OCI-LY7 (cell line): ENCODE data around the gene CCDC12. TPM values are rescaled to one million over a fixed set of nuclear protein-coding genes. Genes with fewer than 3 reads are reported as not detected.

ENCODE experiments used
- BruUV-seq: library from RNA; stranded (reverse); fragments of 400-500 nt; replicated peaks from 2 replicates; lab custom pipeline; 2021; lab: Mats Ljungman, UMichigan
- CTCF ChIA-PET: fragments of 300-600 bp; sonication (Branson Sonifier 250); formaldehyde crosslinking; loops from one replicate; lab custom pipeline; 2022; ENCODE audit warnings: antibody characterized with exemption; ENCODE audit not compliant: unreplicated experiment; lab: Charles Lee
- POLR2A ChIA-PET: fragments of 300-600 bp; sonication (Branson Sonifier 250); formaldehyde crosslinking; loops from one replicate; lab custom pipeline; 2022; ENCODE audit warnings: antibody characterized with exemption; lab: Charles Lee
- DNase-seq: peaks from one replicate; pipeline ENCODE4 v3.0.0-alpha.2; 2015; ENCODE audit warnings: low spot score
- H2AFZ ChIP-seq: fragments of 200-600 bp; sonication (generic), shearing (Covaris generic); 2 replicates; pipeline ENCODE4 v1.6.1; 2014; ENCODE audit warnings: mild to moderate bottlenecking, antibody characterized with exemption, low read length, moderate library complexity
- H3K27ac ChIP-seq: fragments of 200-600 bp; sonication (generic); 2 replicates; pipeline ENCODE4 v1.5.1; 2014; ENCODE audit warnings: mixed run types, low read depth, mild to moderate bottlenecking, moderate library complexity, low read length, inconsistent platforms; ENCODE audit not compliant: poor library complexity, severe bottlenecking
- H3K36me3 ChIP-seq: fragments of 200-600 bp; sonication (generic); 2 replicates; pipeline ENCODE4 v1.6.1; 2014; ENCODE audit warnings: mild to moderate bottlenecking, antibody characterized with exemption, low read length, moderate library complexity, mixed read lengths; ENCODE audit not compliant: insufficient read depth
- H3K4me1 ChIP-seq: fragments of 200-600 bp; sonication (generic); 2 replicates; pipeline ENCODE4 v1.5.1; 2014; ENCODE audit warnings: mild to moderate bottlenecking, low read length; ENCODE audit not compliant: insufficient read depth, poor library complexity, severe bottlenecking
- H3K4me2 ChIP-seq: fragments of 200-600 bp; sonication (generic); 2 replicates; pipeline ENCODE4 v1.6.1; 2014; ENCODE audit warnings: mild to moderate bottlenecking, low read length
- H3K4me3 ChIP-seq: fragments of 200-600 bp; sonication (generic); 2 replicates; pipeline ENCODE4 v1.5.1; 2014; ENCODE audit warnings: mild to moderate bottlenecking, low read depth, low read length; ENCODE audit not compliant: poor library complexity, severe bottlenecking
- H3K79me2 ChIP-seq: fragments of 200-600 bp; sonication (generic); 2 replicates; pipeline ENCODE4 v1.6.1; 2016; ENCODE audit warnings: low read depth, mild to moderate bottlenecking, low read length, moderate library complexity, mixed read lengths; ENCODE audit not compliant: insufficient read depth
- H3K9me2 ChIP-seq: fragments of 200-600 bp; sonication (generic); 2 replicates; pipeline ENCODE4 v1.6.1; 2016; ENCODE audit warnings: mild to moderate bottlenecking, low read length, mixed read lengths; ENCODE audit not compliant: insufficient read depth
- H3K9me3 ChIP-seq: fragments of 200-600 bp; sonication (generic); 2 replicates; pipeline ENCODE4 v1.6.1; 2014; ENCODE audit warnings: mild to moderate bottlenecking, mixed run types, low read length, mixed read lengths
- H4K20me1 ChIP-seq: fragments of 200-600 bp; sonication (generic); 2 replicates; pipeline ENCODE4 v1.6.1; 2014; ENCODE audit warnings: mild to moderate bottlenecking, antibody characterized with exemption, low read length, moderate library complexity, mixed read lengths; ENCODE audit not compliant: insufficient read depth
- CTCF ChIP-seq: fragments of 200-600 bp; sonication (generic); conservative IDR thresholded peaks from 2 replicates; pipeline ENCODE4 v1.5.1; 2014; ENCODE audit warnings: mild to moderate bottlenecking, antibody characterized with exemption, low read length, moderate library complexity, mixed read lengths
- EZH2phosphoT487 ChIP-seq: fragments of 200-600 bp; sonication (generic); IDR thresholded peaks from 2 replicates; pipeline ENCODE4 v1.6.1; 2018; ENCODE audit warnings: low read depth, borderline replicate concordance, mild to moderate bottlenecking, mixed run types, antibody characterized with exemption, low read length, moderate library complexity, mixed read lengths
- intact Hi-C: fragments of 100-400 bp; cut with micrococcal nuclease; formaldehyde crosslinking; loops from one replicate; pipeline ENCODE4 v1.10.0; 2022; ENCODE audit not compliant: unreplicated experiment
- total RNA-seq, 2 experiments: library from RNA; depleted of rRNA in 1 of 2; stranded (reverse); fragments of >200 nt in 1 of 2; shearing (Covaris generic) in 1 of 2; gene quantifications; 2 replicates each; pipeline ENCODE4 v1.2.3, GENCODE V29; 2014 to 2022

CCDC12 gene
- total RNA-seq, 2 experiments from 2014 or later, result 74.9 to 116 TPM

DNA sequence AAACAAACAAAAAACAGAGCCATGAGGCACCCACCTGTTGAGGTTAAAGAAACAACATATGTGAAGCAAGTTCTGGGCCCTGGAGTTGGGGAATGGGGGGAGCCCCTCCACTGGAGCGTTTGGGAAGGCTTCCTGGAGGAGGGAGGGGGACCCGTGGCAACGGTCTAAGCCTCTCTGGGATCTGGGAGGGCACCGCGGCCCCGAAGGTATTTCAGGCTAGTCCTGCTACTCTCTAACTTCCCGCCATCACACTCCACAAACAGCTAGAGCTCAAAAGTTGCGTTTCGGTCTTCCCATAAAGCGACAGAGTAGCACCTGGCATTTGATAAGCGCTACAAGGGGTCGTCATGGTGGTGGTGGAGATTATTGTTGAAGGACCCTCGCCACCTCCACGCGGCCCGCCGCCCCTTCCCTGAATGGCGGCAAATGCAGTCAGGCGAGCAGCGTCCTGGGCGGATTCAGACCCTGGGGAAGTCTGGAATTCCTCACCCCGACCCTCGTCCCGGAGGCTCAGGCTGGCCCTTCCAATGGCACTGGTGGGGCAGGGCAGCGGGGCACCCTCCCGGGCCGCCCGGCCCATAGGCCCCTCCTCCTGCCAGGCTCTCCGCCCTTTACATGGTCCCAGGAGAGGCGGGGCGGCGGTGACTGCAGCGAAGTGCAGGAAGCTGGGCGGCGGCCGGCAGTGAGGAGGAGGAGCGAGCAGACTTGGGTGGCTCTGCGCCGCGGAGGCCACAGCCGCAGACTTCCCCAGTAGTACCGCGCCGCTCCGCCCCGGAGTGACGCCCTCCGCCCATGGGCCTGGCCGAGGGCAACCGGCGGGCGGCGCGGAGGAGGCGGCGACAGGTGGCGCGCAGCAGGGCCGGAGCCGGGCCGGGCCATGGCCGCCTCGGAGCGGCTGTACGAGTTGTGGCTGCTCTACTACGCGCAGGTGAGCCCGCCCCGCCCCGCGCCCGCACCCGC lies 2.7 kb upstream of the CCDC12 start, which contains the start of gene NBEAL2:
Gene NBEAL2 (plus strand): TSS at position 682 of the 960 bp plus-strand sequence. CDS start 196 bp downstream, at position 878.
- ChIA-PET CTCF (interaction anchor here (0.6 to 1.5 kb wide), 2 partner anchors 26 to 48 kb away, joined by 5 to 6 read pairs; no protein-coding TSS in a partner anchor), POLR2A (interaction anchor here (0.9 to 5.6 kb wide), 9 partner anchors 8 to 52 kb away, joined by 3 to 39 read pairs (median 3); no protein-coding TSS in a partner anchor)
- H3K79me2 ChIP-seq, result peaks cover 58% of the 10 kb centered on the region
- H3K36me3 ChIP-seq, result peaks cover 17% of the 10 kb centered on the region
- H2AFZ ChIP-seq, result peak within 1 kb of the TSS; percentile 48
- peak; percentile 96 for DNase-seq
- no peak for TF ChIP-seq EZH2phosphoT487
- no peak for TF ChIP-seq CTCF
- H3K27ac ChIP-seq, result peak within 1 kb of the TSS; percentile 77
- H3K4me3 ChIP-seq, result peak within 1 kb of the TSS; percentile 96
- no peaks in the 10 kb centered on the region for H4K20me1 ChIP-seq
- H3K9me3 ChIP-seq, result no peaks in the 10 kb centered on the region
- BruUV-seq, result TSS peak; percentile 57
- peak within 1 kb of the TSS; percentile 90 for H3K4me2 ChIP-seq
- intact Hi-C loops, result loop anchor here (2.0 kb wide), 1 partner anchor 52 kb away; no protein-coding TSS in a partner anchor
- no peaks in the 10 kb centered on the region for H3K9me2 ChIP-seq
- H3K4me1 ChIP-seq, result peaks cover 65% of the 10 kb centered on the region

- no peaks in the 10 kb centered on the region for H3K9me2 ChIP-seq
- POLR2A ChIA-PET, result interaction anchor here (0.6 to 5.6 kb wide), 5 partner anchors 9 to 231 kb away, joined by 3 to 39 read pairs (median 3); no protein-coding TSS in a partner anchor
Observed at GRCh38 chr3:46978381-46978780, 1.8 kb upstream of the CCDC12 start.

More at GRCh38 chr3:46978381-46978780, 1.8 kb upstream of the CCDC12 start:
- H3K9me3 ChIP-seq, result no peaks in the 10 kb centered on the region
- no peak overlapping the region for H2AFZ ChIP-seq
- H3K4me2 ChIP-seq, result peak overlapping the region; percentile 90
- TF ChIP-seq CTCF, result no peak
- no peak for TF ChIP-seq EZH2phosphoT487
- H4K20me1 ChIP-seq, result peaks cover 5% of the 10 kb centered on the region; the same call in 1 of the 2 replicates
- peak overlapping the region; percentile 77 for H3K27ac ChIP-seq
- peaks cover 66% of the 10 kb centered on the region for H3K79me2 ChIP-seq
- BruUV-seq, result no TSS peak
- CTCF ChIA-PET, result no interaction called here
- H3K36me3 ChIP-seq, result peaks cover 23% of the 10 kb centered on the region
- DNase-seq, result no peak
- H3K4me1 ChIP-seq, result peaks cover 68% of the 10 kb centered on the region
- peak overlapping the region; percentile 96 for H3K4me3 ChIP-seq
- intact Hi-C loops, result loop anchor here (2.0 kb wide), 1 partner anchor 52 kb away; no protein-coding TSS in a partner anchor
